Bronchial epithelial cell (primary cell): ENCODE data around the gene VSTM4. TPM values are rescaled to one million over a fixed set of nuclear protein-coding genes. Genes with fewer than 3 reads are reported as not detected.

Source experiments
- DNase-seq: peaks from one replicate; pipeline ENCODE4 v3.0.0-alpha.2; 2010; ENCODE audit warnings: low read depth
- FAIRE-seq: peaks from 2 replicates; lab custom pipeline; 2011; peaks lifted over from hg19 to GRCh38; lab: Jason Lieb, UNC
- H3K27me3 ChIP-seq: 2 replicates; pipeline ENCODE4 v1.5.1; 2011; ENCODE audit warnings: low read length; ENCODE audit not compliant: control insufficient read depth, insufficient read depth
- H3K36me3 ChIP-seq: 2 replicates; pipeline ENCODE4 v1.5.1; 2011; ENCODE audit warnings: low read length; ENCODE audit not compliant: control insufficient read depth, insufficient read depth
- H3K4me3 ChIP-seq: 2 replicates; pipeline ENCODE4 v1.5.1; 2011; ENCODE audit warnings: mild to moderate bottlenecking, low read depth, low read length, control low read depth
- CTCF ChIP-seq: IDR thresholded peaks from 2 replicates; pipeline ENCODE4 v1.5.1; 2011; ENCODE audit warnings: mild to moderate bottlenecking, moderate library complexity, low read length, control low read depth, inconsistent platforms; ENCODE audit not compliant: insufficient read depth, severe bottlenecking
- total RNA-seq: library from RNA; depleted of rRNA; stranded (reverse); fragments of >200 nt; gene quantifications from 2 replicates; pipeline ENCODE4 v1.2.1, GENCODE V29; 2014

The VSTM4 gene
- total RNA-seq, 1 donor from 2014 or later = under 0.01 TPM

GRCh38 chr10:49136525-49136924, 21.2 kb upstream of the VSTM4 start:
- FAIRE-seq = no peak
- DNase-seq = no peak
- TF ChIP-seq CTCF = no peak

DNA sequence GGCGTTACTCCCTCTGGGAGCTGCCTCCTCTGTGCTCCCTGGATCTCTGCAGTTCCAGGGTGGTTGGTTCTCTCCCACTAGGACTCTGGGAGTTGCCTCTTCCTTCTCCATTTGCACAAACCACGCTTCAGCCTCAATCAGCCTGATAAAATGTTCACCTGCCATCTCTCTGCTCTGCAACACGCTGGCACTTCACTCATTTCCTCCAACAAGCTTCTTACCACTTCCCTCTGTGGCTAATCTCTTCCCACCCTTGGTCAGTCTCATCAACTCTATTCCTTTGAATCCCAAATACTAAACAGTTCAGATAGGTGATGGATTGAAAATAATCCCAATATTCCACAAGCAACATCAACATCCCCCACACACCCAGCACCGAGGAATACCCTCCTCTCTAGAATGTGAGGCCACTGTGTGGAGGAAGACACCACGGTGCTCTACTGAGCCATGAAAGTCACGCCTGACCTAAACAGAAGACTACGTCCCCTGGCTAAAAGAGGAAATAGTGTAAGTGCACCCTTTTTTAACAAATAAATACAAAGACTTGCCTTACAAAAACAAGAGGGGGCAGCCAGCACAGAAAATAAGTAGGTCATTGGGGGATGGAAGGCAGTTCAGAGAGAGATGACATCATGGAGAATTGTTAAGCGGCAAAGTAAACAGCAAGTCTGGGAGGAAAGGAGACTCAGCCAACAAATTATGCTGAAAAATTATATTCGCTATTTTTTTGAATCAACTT, 20.4 kb upstream of the VSTM4 start:
- no peak for DNase-seq
- FAIRE-seq = peak; percentile 40
- H3K27me3 ChIP-seq = no peaks in the 10 kb centered on the region
- H3K36me3 ChIP-seq = no peaks in the 10 kb centered on the region
- no peak overlapping the region for H3K4me3 ChIP-seq
- TF ChIP-seq CTCF = no peak

More at GRCh38 chr10:49136525-49136924, 21.2 kb upstream of the VSTM4 start:
- no peaks in the 10 kb centered on the region for H3K36me3 ChIP-seq
- no peaks in the 10 kb centered on the region for H3K27me3 ChIP-seq
- no peak overlapping the region for H3K4me3 ChIP-seq

- Histone ChIP-seq H3K4me3 (no peak overlapping the region), H3K36me3 (no peaks in the 10 kb centered on the region), H3K27me3 (no peaks in the 10 kb centered on the region)
- FAIRE-seq (no peak), DNase-seq (no peak)
- TF ChIP-seq CTCF = no peak
Measured at GRCh38 chr10:49134327-49134726, 19.0 kb upstream of the VSTM4 start.

- no peak for DNase-seq
- H3K27me3 ChIP-seq = no peaks in the 10 kb centered on the region
- TF ChIP-seq CTCF = no peak
- H3K36me3 ChIP-seq = no peaks in the 10 kb centered on the region
- no peak within 1 kb of the TSS for H3K4me3 ChIP-seq
- FAIRE-seq = no peak
Measured at GRCh38 chr10:49133706-49134248, 18.5 kb upstream of the VSTM4 start, which contains the start of gene FAM170B. Gene FAM170B (minus strand): TSS chr10:49134021. CDS start chr10:49133918, 103 bp downstream.

- no peak for FAIRE-seq
- no peak for TF ChIP-seq CTCF
Measured at GRCh38 chr10:49132362-49132737, 17.0 kb upstream of the VSTM4 start.

More at GRCh38 chr10:49132362-49132737, 17.0 kb upstream of the VSTM4 start:
- no peak for DNase-seq
- Histone ChIP-seq H3K36me3 (no peaks in the 10 kb centered on the region), H3K27me3 (no peaks in the 10 kb centered on the region), H3K4me3 (no peak overlapping the region)
